Fibroblast of the aortic adventitia (primary cell): ENCODE data around the gene ST3GAL3. TPM values are rescaled to one million over a fixed set of nuclear protein-coding genes. Genes with fewer than 3 reads are reported as not detected.

Experiments
- DNase-seq: peaks from one replicate; pipeline ENCODE4 v3.0.0-alpha.2; 2010; ENCODE audit warnings: low read depth
- H3K4me3 ChIP-seq: 2 replicates; pipeline ENCODE4 v1.5.1; 2011; ENCODE audit warnings: low read depth, mild to moderate bottlenecking, control low read depth, low read length, moderate library complexity
- total RNA-seq: library from RNA; depleted of rRNA; stranded (reverse); fragments of >200 nt; gene quantifications from 2 replicates; pipeline ENCODE4 v1.2.3, GENCODE V29; 2012; ENCODE audit warnings: low replicate concordance
- TF ChIP-seq, protein P1 (sequence below): IDR thresholded peaks from 2 replicates; pipeline ENCODE4 v1.5.1; 2011; ENCODE audit warnings: mild to moderate bottlenecking, low read length, control low read depth, inconsistent platforms; ENCODE audit not compliant: insufficient read depth

Gene ST3GAL3
- total RNA-seq, 1 donor, result 24.0 TPM

DNA sequence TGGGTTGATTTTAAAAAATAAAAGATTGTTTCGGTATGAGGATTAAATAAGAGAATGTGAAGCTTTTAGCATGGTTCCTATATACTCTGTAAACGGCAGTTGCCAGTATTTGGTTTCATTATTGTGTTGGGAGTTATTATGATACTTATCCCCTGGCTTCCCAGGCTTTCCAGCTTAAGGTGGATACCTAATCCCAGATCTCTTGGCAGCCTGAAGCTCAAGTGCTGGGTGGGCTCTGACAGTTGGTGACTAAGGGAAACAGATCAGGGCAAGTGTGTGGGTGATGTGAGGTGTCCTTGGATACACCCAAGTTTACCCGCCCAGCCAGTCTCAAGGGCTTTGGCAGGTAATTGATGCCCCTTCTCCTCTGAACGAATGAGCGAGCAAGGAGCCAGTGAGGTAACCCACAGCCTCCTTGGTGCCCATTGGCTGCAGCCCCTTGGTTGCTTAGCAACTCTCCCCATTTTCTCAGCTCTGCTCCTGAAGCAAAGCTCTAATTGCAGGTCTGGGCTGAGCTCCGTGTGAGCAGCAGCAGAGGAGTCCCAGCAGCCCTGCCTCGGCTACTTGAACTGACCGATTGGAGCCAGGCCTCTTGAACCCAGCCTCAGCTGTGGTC, 245.5 kb downstream of the ST3GAL3 start:
- no peak overlapping the region for H3K4me3 ChIP-seq
- no peak for DNase-seq
- TF ChIP-seq, protein P1, sequence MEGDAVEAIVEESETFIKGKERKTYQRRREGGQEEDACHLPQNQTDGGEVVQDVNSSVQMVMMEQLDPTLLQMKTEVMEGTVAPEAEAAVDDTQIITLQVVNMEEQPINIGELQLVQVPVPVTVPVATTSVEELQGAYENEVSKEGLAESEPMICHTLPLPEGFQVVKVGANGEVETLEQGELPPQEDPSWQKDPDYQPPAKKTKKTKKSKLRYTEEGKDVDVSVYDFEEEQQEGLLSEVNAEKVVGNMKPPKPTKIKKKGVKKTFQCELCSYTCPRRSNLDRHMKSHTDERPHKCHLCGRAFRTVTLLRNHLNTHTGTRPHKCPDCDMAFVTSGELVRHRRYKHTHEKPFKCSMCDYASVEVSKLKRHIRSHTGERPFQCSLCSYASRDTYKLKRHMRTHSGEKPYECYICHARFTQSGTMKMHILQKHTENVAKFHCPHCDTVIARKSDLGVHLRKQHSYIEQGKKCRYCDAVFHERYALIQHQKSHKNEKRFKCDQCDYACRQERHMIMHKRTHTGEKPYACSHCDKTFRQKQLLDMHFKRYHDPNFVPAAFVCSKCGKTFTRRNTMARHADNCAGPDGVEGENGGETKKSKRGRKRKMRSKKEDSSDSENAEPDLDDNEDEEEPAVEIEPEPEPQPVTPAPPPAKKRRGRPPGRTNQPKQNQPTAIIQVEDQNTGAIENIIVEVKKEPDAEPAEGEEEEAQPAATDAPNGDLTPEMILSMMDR, result no peak

DNA sequence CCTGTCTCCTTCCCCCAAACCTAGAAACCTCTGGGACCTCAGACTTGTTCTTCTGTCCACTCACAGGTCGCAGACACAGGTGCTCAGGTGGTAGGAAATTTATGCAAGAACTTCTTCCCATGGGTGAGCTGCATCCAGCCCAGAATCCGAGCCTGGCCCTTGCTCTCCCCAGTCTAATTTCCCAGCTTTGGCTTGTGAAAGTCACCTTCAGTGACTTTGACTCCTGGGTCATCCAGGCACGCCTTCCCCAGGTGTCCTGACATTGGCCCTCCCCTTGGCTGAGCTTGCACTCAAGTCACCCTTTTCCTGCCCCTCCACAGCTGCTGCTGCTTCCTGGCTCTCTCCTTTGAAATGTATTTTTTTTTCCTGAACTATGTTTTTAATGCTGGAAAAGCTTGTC, 246.0 kb downstream of the ST3GAL3 start:
- no peak for DNase-seq
- TF ChIP-seq, protein P1, result no peak
- H3K4me3 ChIP-seq, result no peak overlapping the region

DNA sequence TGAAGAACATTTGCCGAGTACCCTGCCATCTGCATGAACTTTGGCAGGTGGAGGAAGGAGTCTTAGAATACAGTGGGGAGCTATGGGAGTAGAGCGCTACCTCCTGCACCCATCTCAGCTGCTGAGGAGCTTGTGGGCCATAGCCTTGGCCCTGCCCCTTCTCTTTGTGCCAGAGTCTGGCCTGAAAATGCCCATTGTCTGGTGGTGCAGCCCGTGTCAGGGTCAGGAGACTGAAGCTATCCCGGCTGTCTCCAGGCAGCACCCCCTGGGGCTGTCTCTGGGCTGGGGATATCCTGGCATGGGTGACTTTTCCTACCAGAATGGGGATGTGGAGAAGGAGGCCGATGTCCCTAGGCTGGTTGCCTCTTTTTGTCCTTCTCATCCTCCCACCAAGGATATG, 246.7 kb downstream of the ST3GAL3 start:
- TF ChIP-seq, protein P1, result no peak
- no peak for DNase-seq
- H3K4me3 ChIP-seq, result no peak overlapping the region

DNA sequence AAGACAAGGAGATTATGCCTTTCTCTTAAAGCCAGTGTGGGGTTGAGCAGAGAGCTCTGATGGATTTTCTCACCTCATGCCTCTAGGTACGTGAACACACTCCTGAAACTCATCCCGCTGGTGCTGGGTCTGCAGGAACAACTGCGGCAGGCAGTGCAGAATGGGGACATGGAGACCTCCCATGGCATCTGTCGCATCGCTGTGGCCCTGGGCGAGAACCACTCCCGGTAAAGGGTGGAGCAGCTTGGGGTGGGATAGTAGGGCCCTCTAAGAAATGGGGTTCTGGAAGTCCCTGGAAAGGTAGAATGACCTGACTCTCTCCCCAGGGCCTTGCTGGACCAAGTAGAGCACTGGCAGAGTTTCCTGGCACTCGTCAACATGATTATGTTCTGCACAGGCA, 248.9 kb downstream of the ST3GAL3 start:
- no peak overlapping the region for H3K4me3 ChIP-seq
- TF ChIP-seq, protein P1, result no peak
- no peak for DNase-seq

DNA sequence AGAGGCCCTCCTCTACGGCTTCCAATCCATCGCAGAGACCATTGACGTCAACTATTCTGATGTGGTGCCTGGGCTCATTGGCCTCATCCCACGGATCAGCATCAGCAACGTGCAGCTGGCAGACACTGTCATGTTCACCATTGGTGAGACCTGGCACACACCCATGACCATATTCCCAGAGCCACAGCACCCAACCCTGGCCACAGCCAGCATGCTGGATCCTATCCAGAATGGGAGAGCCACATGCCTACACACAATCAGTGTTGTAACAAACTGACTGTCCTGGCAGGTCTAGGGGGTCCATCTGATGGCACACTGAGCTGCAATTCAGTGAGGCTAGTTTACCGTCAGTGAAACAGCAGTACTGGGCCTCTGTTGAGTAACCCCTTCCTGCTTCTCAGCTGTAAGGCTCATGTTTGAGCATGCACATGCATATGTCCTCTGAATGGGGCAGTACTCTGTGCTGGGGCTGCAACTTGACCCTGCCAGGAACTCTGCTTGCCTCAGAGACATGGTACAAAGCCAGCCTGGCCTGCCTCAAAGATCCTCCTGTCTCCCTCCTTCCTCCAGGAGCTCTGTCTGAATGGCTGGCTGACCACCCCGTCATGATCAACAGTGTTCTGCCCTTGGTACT, 250.2 kb downstream of the ST3GAL3 start:
- TF ChIP-seq, protein P1, result no peak
- H3K4me3 ChIP-seq, result no peak overlapping the region
- no peak for DNase-seq

DNA sequence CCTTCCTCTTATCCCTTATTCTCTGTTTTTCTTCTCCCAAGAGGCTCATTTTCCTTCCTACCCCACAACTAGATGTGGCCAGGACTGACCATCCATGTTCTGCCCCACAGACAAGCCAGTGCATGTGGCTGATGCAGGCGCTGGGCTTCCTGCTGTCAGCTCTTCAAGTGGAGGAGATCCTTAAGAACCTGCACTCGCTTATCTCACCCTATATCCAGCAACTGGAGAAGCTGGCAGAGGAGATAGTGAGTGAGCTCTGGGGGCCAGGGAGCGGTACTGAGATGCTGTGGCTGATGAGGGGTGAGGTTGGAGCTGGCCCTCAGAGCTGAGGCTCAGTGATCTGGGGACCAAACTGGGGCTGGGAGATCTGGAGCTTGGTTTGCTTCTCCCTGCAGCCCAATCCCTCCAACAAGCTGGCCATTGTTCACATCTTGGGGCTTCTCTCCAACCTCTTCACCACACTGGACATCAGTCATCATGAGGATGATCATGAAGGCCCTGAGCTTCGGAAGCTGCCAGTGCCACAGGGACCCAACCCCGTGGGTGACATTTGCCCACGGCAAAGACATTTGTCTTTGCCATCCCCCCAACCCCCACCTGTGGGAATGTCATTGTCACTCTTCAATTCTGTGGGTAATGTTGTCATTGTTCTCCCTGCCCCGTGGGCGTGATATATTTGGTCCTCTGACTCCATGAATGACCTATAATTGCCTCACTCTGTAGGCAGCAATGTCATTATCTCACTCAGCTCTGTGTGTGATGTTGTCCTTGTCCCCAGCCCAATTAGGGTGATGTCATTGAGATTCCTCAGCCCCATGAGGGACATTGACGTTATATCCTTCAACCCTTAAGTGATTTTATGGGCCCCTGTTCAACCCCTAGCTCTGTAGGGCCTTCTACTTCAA, 251.3 kb downstream of the ST3GAL3 start:
- H3K4me3 ChIP-seq, result no peak overlapping the region
- TF ChIP-seq, protein P1, result no peak
- DNase-seq, result no peak
